ENCODE results near the gene TREM2.

The TREM2 gene

DNA sequence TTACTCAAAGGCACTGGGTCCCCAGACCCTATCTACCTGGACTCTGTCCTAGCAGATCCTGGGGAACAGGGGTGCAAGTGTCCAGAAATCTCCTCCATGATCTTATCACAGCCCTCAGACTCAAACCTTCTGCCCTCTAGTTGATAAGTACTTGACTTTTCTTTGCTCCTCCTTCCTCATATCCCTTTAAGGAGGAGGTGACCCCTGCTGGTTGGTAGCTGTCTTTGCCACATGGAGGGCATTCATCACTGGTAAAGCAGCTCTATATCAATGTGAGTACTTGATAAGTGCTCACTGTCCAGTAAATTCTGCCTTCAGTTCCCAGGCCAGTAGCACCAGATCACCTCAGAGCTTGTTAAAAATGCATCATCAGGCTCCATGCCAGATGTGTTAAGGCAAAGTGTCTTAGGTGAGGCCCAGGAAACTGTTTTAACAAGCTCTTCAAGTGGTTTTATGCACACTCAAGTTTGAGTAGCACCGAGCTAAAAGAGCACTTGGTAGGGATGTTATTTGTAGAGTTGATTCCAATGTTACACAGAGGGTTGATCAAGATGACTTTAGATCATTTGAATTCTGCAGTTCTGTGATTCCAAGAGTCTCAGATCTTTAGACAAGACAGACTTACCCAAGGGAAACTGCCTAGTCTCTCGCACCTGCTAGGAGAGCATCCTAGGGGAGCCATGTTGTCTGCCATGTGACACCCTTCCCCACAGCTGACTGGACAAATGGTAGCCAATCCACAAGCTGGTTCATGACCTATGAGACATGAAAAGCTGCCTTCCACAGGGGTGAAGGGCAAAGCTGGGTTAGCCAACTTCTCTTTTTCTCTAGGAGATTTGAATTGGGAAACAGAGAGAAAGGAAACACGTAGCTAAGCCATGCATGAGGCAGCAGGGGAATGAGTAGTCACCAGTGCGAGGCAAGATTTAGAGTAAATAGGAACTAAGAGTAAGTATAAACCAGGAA lies 19.4 kb upstream of the TREM2 start:
- DNase-seq: no peak

DNA sequence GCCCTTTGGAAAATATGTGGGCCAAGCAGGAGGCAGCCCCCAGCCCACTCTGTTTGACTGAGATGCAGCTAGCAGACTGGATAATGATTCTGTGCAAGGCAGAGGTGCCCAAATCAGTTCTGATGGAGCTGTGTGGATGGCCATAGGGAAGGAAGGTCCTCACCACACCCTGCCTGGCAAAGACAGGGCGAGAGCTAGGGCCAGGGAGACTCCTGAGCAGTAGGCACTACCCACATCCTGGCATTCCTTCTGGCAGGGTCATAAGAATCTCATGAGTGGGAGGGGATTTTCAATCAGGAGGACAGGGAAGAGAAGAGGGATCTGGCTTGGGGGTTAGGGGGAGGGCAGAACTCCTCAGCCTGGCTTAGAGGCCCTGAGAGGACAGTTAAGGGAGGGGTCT lies 18.6 kb upstream of the TREM2 start:
- DNase-seq: no peak

- DNase-seq: no peak
These were observed 16.2 kb upstream of the TREM2 start for GRCh38 chr6:41179163-41179562.

DNA sequence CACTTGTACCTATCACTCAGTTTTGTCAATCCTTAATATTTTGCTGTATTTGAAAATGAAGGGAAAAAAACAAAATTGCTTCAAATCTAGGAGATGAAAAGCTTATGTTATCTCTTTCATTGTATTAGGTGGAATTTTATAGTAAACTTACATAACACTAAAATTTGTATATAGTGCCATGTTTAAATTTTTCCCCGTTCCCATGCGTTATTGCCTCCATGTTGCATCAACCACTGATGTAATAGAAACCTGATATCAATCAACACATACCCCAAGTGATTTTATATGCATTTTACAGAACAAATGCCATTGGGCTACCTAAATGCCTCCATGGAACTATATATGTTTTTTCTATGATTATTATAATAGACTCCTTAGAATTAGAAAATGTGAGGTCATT lies 14.8 kb upstream of the TREM2 start:
- no peak for DNase-seq

DNA sequence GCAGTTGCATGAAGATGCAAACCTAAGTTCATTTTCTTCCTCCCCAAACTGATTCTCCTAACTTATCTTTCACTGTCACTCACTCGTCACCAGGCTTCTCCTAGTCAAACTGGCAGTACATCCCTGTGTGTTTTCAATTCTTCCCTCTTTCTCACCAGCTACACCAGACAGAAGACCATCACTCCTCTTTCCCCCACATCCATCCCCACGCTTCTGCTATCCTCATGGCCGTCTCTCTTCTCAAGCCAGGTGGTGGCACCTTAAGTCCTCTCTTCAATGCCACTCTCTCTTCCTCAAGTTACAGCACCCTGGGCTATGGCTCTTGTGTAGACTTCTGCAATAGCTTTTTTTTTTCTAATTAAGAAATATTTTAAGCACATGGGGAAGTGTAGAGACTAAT lies 14.4 kb upstream of the TREM2 start:
- no peak for DNase-seq

DNA sequence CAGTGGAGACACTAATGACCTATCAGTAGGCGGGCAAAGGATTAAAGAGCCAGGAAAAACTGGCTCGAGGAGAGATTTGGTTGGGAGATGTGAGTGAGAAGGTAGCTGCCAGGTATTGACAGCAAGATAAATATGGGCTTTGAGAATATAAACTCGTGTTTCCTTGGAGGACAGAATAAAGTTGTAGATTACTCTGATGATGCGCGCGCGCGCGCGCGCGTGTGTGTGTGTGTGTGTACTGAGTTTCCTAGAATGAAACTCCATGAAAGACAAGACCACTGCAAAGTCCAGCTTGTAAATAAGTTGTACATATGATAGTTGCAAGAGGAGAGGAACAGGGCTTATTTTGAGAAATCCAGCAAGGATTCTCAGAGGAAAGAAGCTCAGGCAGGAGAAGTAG lies 13.3 kb upstream of the TREM2 start:
- no peak for DNase-seq

- DNase-seq: no peak
These were observed 12.2 kb upstream of the TREM2 start for GRCh38 chr6:41175084-41175483.

GRCh38 chr6:41174610-41175009 lies 11.7 kb upstream of the TREM2 start:
- DNase-seq: no peak

- no peak for DNase-seq
These were observed 9.0 kb upstream of the TREM2 start for GRCh38 chr6:41171908-41172307.

DNA sequence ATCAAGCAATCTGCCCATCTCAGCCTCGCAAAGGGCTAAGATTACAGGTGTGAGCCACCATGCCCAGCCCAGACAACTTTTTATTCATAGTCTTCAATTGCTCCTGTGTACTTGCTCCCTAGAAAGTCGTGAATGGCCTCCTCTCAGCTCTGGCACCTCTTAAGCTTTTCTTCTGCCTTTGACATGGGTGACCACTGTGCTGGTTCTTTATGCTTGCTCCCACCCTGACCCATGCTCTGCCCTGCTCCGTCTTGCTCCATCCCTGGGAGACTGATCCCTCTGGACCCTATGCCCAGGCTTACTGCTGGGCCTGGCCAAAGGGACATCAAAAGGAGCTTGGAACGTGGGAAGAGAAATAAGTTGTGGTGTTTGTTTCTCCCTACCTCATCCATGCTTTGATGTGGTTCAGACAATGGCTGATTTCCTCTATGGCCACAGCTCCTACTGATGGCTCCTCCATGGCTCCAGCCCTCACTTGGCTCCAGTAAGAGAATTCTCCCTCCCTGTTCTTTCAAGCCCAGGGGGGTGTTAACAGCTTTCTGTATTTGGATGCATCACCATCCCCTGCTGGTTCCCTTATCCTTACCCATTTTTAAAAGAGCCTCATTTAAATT lies 7.7 kb upstream of the TREM2 start:
- DNase-seq: no peak

DNA sequence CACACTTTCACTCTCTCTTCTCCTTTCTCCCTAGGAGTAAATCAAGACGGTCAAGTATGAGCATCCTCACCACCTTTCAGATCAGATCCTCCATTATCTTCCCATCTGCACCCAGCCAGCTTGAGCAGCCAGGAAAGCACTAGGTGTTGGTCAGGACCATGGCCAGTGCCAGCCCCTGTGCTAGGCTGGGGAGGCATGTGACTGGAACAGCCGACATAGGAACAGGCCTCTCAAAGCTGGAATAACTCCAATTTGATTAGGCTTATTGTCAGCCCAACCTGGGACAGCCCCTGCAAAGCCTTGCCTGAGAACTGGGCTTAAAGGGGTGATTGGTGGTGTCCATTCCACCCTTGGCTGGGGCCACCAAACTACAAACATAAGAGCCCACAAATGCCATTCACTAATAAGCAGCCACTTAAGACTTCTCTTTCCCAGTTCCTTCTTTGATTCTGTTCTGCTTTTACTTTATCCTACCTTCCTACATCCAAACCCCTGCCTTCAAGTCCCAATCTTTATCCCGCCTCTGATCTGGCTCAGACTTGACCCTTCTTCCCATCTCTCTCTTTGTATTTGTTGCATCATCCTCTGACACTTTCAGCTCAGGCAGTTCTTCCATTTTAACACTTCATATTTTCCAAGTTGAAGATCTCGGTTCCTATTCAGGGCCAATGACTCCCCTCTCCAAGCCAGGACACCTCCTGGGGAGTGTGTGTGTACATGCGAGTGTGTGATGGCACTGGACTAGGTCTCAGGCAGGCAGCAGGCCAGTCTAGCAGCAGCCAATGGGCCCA lies 4.5 kb upstream of the TREM2 start:
- no peak for DNase-seq

DNA sequence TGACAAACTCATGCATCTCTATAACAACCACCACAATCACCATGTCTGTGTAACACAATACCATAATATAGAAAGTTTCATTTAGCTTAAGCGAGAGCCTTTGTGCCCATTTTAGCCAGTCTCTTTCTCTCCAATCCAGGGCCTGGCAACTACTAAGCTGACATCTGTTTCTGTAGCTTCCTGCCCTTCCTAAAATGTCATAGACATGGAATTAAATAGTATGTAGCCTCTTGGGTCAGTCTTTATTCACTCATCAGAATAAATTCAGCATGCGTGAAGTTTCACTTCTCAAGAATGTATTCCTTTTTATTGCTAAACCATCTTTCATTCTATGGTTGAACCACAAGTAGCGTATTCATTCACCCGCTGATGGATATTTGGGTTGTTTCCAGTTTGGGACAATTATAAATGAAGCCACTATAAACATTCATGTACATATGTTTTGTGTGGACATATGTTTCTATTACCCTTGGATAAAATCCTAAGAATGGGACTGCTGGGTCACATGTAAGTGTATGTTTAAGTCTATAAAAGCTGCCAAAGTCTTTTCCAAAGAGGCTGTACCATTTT lies 1.7 kb upstream of the TREM2 start:
- DNase-seq: no peak

GRCh38 chr6:41163419-41163717 lies 452 bp upstream of the TREM2 start:
- no peak for DNase-seq

DNA sequence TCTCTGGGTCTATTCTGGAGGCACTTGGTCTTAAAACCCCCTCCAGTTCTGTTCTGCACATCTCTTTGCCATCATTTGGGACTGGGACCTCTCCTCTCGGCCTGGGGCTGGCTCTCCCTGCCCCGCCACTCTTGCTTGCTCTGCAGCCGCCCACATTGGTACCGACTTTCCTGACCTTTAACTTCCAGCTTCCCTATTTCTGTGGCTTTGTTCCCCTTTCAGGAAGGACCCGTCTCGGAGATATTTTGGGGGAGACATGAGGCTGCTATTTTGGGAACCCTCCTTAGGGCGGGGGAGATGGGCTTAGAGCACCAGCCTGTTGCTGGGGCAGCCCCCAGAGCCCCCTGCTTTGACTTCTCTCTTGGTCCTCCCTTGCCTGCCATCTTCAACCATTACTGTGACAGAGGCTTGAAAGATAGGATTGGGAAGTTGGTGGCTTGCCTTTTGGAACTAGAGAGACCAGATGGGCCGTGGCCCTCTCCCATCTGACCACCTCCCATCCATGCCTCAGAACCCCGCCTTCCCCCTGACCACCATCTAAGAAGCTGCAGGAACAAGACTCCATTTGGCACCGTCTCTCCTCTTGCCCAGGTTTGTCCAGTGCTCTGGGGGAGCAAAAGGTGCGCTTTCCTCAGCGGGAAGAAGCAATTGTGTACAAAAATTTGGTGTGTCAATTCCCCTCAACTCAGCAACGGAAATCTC lies 914 bp downstream of the TREM2 start:
- DNase-seq: no peak

GRCh38 chr6:41161380-41161779 lies 1.5 kb downstream of the TREM2 start:
- no peak for DNase-seq

DNA sequence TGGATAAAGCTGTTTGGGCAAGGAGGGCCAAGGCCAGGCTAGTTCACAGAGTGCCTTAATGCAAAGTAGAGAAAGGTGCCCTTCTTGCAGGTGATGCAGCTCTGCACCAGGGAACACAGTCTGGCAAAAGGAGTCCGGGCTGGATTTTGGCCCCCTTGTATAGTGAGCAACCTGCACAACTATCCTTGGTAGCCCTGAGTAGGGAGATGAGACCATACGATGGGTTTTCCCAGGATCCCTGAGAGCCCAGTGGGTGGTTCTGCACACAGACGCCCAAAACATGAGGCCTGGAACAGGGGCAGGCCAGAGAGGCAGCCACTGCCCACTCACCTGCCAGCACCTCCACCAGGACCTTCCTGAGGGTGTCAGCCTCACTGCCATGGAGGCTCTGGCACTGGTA lies 2.0 kb downstream of the TREM2 start:
- DNase-seq: no peak

DNA sequence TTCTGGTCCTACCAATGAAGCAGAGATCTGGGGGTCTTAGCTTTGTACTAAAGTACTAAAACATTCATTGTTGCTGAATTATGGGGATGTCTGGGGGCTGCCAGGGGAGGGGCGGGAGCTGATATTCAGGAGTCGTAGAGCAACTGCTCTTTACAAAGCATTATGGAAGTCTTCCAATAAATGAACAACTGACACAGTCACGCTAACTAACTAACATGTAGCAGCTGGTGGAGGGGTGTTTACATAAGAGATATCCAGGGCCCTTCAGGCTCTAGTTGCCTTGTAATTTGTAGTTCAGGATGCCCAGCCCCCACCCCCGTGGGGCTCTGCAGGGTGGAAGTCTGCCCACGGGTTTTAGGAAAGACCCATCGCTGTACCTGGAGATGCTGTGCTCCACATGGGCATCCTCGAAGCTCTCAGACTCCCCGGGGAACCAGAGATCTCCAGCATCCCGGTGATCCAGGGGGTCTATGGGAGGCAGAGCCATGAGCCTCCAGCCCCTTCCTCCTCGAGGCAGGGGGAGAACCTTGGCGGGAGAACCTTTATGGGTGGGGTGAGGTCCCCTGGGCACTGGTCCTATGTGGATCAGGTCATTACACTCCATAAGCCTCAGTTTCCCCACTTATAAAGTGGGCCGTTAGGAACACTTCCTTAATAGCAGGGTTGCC lies 3.4 kb downstream of the TREM2 start:
- DNase-seq: no peak

- no peak for DNase-seq
These were observed 5.6 kb downstream of the TREM2 start for GRCh38 chr6:41157323-41157722.

DNA sequence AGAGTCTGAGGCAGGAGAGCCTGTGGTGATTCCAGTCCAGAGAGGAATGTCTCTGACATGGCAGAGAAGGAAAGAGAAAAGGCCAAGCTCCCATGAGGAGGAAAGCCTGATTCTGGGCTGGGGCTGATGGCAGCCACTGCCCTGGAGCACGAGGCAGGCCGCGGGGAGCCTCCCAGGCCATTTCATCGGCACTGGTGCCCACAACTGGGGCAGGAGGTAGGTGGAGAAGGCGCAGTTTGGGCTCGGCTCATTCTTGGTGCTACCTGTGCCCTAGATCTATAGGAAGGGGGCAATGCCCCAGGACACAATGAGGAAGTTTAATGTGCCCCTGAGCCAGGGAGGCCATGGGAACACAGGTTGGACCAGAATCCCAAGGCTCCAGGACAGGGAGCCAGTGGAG lies 6.1 kb downstream of the TREM2 start:
- DNase-seq: no peak

DNA sequence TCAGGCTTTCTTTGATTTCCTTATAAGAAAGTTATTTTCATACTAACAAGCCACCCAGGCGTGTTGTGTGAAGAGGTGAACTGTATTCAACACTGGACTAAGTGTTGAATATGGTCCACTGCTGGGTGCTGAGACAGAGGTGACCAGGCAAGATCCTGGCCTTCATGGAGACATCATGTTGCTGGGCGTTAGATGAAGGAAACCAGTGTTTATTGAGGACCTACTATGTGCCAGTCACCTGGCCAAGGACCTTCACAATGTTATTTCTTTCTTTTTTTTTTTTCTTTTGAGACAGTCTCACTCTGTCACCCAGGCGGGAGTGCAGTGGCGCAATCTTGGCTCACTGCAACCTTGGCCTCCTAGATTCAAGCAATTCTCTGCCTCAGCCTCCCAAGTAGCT lies 6.9 kb downstream of the TREM2 start:
- DNase-seq: no peak

DNA sequence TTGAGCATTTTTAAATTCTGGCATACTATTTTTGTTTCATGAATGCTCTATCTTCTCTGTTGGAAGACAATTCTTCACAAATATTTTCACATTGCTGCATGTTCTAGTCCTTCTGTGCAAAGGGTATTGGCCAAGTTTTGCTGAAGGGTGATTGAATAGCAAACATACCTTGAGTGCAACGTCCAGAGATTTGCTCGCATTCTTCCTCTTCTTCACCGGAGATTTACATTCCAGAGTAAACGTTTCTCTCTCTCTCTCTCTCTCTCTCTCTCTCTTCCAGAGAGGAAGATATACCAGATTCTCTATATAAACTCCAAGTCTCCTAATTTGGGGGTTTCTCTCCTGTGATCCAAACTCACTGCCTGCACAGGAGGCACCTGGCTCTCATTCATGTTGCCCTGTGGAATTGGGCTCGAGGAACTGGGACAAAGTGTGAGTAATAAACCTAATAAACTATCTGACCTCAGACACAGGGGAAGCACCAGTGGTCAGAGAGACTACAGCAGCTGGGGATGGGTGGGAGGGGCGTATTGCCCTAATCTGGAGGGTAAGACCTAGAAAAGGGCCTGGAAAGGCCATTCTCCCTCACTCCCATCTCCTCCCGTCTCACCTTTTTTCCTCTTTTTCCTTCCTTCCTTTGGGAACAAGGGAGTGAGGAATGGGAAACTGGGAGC lies 7.6 kb downstream of the TREM2 start:
- no peak for DNase-seq

All from 8988T (cell line).